Measurements from ENCODE around the gene TTC23. TPM values are rescaled to one million over a fixed set of nuclear protein-coding genes. Genes with fewer than 3 reads are reported as not detected.
A peak's percentile ranks its signal among the peaks of the same experiment; 100 is the strongest.

TTC23 gene
- polyA plus RNA-seq, 1 donor from 2014 or later: 0.99 TPM

DNA sequence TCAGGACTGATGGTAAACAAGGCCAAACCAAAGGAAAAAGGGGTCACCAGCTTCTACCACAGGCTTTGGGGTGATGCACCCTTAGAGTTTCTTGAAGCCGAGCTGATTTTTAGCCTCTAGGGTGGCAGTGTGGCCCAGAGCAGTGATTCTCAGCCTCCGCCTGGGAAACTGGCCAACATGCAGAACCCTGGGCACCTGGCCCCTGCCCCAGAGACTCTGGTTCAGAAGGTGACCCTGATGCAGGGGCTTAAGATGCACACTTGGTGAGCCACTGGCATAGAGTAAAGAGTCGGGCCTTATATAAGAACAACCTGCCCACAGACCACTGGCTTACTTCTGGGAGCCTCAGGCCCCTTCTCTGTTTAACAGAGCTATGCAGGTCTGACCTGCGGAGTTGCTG lies 100.0 kb downstream of the TTC23 start:
- Mint-ChIP-seq H3K36me3 (peaks cover 7% of the 10 kb centered on the region), H3K9me3 (no peaks in the 10 kb centered on the region), H3K27me3 (peaks cover 3% of the 10 kb centered on the region), H3K4me3 (no peak overlapping the region), H3K27ac (no peak overlapping the region), H3K4me1 (no peaks in the 10 kb centered on the region)

DNA sequence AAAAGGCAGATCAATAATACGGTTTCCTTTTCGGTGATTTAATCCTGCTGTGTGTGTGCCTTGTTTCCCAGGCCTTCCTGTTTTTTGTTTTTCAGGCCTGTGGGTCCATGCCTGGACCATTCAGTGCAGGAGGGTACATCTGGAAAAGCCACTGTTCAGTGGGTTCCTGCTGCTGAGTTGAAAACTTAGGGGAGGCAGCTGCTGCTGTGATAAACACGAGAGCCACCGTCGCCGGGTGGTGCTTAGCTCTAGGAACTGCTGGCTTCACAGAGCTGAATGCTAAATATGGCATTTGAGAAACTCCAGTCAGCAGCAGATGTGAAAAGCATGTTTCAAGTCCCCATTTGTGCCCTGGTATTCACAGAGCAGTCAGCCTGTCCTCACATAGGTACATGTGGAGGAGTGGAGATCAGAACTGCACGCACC lies 100.5 kb downstream of the TTC23 start:
- H3K9me3 Mint-ChIP-seq: no peaks in the 10 kb centered on the region
- peak overlapping the region in 1 of 4 donors; percentile 41 for H3K4me3 Mint-ChIP-seq
- H3K4me1 Mint-ChIP-seq: no peaks in the 10 kb centered on the region
- H3K27ac Mint-ChIP-seq: no peak overlapping the region
- peaks cover 3% of the 10 kb centered on the region for H3K27me3 Mint-ChIP-seq
- H3K36me3 Mint-ChIP-seq: peaks cover 7% of the 10 kb centered on the region

DNA sequence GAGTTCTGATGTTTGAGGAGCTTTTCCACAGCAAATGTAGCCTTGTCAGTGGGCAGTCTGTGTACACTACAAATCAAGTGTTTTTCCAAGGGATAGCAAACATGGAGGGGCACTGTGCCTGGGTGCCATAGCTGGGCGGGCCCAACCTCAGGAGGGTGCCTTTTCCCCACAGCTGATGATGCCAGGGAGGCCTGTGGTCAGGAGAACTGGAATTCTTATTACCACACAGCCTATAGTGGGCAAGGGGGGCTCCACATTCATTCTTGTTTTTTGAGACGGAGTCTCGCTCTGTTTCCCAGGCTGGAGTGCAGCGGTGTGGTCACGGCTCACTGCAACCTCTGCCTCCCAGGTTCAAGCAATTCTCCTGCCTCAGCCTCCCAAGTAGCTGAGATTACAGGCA lies 102.7 kb downstream of the TTC23 start:
- H3K36me3 Mint-ChIP-seq: peaks cover 7% of the 10 kb centered on the region

DNA sequence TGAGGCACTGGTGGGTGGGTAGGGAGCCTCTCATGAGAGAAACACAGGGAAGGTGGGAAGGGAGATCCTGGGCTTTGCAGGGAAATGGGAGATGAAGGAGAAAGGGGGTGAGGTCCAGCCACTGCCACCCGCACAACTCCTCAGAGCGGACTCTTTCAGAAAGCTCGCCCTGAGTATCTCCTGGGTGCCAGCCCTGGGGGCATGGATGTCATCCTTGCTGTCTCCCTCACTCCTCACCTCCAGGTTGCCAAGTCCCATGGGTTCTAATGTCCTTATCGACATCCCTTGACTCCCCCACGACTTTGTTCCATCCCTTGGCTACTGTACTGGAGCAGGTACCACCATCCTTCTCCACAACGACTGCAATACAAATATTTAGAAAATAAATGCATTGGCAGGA lies 103.6 kb downstream of the TTC23 start:
- Mint-ChIP-seq H3K9me3 (no peaks in the 10 kb centered on the region), H3K4me3 (no peak overlapping the region), H3K4me1 (no peaks in the 10 kb centered on the region), H3K36me3 (peaks cover 7% of the 10 kb centered on the region), H3K27ac (no peak overlapping the region), H3K27me3 (peaks cover 2% of the 10 kb centered on the region)

More for the DNA sequence above, 102.7 kb downstream of the TTC23 start:
- Mint-ChIP-seq H3K4me3 (no peak overlapping the region), H3K4me1 (no peaks in the 10 kb centered on the region), H3K27ac (no peak overlapping the region), H3K27me3 (peaks cover 2% of the 10 kb centered on the region), H3K9me3 (no peaks in the 10 kb centered on the region)

DNA sequence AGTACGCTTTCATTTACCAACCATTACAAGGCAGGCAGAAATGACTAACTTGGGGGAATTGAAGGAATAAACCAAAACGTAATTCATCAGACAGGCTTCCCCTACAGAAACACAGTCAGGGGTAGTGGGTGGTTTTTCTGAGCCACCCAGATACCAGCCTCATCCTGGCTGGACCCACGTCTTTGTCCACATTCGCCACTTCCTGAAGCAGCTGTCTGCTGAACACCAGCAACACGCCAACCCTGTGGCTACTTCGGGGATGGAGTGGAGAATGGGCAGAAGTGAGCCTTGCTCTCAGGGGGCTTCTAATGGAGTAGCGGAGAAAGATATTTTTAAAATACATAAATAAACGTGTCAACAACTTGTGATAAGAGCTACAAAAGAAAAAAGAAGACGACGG lies 104.4 kb downstream of the TTC23 start:
- no peak overlapping the region for H3K27ac Mint-ChIP-seq
- H3K4me1 Mint-ChIP-seq: no peaks in the 10 kb centered on the region
- peaks cover 9% of the 10 kb centered on the region for H3K36me3 Mint-ChIP-seq

DNA sequence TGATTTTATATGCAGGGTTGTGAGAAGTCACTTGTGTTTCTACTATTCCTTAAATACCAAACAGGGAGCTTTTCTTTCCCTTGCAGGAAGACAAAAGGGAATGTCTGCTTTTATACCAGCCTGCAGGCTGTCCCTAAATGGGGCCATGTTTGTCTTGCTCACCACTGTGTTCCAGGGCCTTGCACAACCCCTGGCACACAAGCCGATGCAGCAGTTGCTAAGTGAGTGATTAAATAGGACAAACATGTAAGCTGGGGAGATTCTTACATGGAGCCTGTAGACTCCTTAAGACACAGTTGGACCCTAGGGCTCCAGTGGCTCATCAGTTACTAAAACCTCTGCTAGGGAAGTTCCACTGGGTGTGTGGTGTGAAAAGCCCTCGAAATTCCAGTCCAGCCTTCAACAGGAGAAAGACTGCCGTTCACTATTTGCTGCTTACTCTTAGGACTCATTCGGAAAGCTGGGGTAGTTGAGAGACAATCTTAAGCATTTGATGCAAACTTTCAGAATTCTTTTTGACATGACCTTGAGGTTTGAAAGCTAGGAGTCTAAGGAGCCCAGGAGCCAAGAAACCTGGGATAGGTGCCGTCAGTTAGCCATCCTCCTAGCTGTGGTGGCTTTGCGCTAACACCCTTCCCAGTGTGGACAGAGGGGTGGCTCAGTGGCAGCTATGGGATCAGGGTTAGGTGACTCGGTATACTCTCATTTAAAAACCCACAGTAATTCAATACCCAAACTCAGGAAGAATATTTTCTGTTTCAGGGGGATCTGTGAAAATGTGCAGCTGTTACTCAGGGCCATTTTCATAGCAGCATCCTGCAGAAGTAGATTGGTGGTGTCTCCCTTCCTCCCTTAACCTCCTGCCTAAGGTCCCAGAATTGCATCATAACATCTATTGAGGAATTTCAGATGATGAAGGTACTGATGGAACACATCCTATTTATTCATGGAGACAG lies 105.4 kb downstream of the TTC23 start:
- Mint-ChIP-seq H3K27me3 (peaks cover 2% of the 10 kb centered on the region), H3K27ac (no peak overlapping the region), H3K9me3 (no peaks in the 10 kb centered on the region), H3K4me3 (no peak overlapping the region), H3K36me3 (peaks cover 9% of the 10 kb centered on the region), H3K4me1 (no peaks in the 10 kb centered on the region)

More for the DNA sequence above, 104.4 kb downstream of the TTC23 start:
- H3K27me3 Mint-ChIP-seq: peaks cover 2% of the 10 kb centered on the region
- H3K4me3 Mint-ChIP-seq: no peak overlapping the region
- H3K9me3 Mint-ChIP-seq: no peaks in the 10 kb centered on the region

DNA sequence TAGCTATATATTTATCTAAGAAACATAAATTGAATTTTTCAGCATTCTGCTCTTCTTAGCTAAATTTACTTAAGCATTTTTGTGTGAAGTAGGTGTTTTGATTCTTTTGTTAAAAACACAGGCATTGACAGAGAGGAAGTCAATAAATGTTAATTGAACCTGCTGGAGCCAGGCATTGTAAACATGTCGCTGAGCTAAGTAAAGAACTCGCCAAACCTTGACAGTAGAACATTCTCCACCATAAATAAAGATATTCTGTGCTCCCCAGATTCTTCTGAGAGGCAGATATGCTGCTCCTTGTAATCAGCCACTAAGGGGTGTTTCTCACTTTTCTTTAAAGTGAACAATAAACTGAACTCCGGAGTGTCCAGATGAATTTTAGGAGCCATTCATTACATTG lies 106.1 kb downstream of the TTC23 start:
- peaks cover 2% of the 10 kb centered on the region for H3K27me3 Mint-ChIP-seq
- no peaks in the 10 kb centered on the region for H3K4me1 Mint-ChIP-seq
- H3K27ac Mint-ChIP-seq: no peak overlapping the region
- no peak overlapping the region for H3K4me3 Mint-ChIP-seq
- peaks cover 9% of the 10 kb centered on the region for H3K36me3 Mint-ChIP-seq
- no peaks in the 10 kb centered on the region for H3K9me3 Mint-ChIP-seq

DNA sequence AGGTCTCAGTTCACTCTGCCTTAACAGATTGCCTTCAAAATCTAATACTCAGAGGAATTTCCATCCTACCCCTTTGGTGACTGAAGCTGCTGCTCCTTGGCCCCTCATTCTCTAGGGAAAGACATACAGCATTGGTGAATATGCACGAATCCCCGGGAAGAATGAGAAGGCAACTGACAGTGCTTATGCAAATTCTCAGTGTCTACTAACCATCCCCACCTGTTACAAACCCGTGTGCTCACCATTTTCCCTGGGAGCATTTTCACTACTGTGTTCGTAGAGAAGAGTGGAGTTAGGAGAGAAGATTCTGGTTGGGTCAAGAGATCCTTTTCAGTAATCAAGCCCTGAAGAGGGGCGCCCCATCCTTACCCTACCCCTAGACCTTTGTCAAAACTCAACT lies 106.8 kb downstream of the TTC23 start:
- no peaks in the 10 kb centered on the region for H3K4me1 Mint-ChIP-seq
- H3K9me3 Mint-ChIP-seq: no peaks in the 10 kb centered on the region
- no peak overlapping the region for H3K27ac Mint-ChIP-seq
- H3K36me3 Mint-ChIP-seq: peaks cover 7% of the 10 kb centered on the region
- peaks cover 2% of the 10 kb centered on the region for H3K27me3 Mint-ChIP-seq
- no peak overlapping the region for H3K4me3 Mint-ChIP-seq

DNA sequence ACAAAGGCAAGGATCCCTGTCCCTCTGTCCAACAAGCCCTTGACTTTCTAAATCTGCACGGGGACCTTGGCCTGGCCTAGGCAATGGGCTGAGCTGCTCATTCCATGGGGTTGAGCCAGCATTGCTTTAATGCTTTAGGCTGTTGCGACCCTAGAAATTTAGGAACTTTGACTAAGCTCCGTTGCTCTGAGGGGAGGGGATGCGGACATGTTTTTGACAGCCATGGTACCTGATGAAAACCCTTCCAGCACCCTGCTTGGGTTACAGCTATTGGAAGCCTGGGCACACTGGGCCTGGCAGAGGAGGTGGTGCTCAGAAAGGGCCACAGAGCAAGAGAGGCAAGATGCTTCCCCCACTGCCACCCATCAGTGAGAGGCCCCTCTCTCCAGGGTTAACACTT lies 107.4 kb downstream of the TTC23 start:
- no peak overlapping the region for H3K27ac Mint-ChIP-seq
- H3K4me3 Mint-ChIP-seq: no peak overlapping the region
- no peaks in the 10 kb centered on the region for H3K4me1 Mint-ChIP-seq
- H3K36me3 Mint-ChIP-seq: peaks cover 4% of the 10 kb centered on the region
- no peaks in the 10 kb centered on the region for H3K27me3 Mint-ChIP-seq
- H3K9me3 Mint-ChIP-seq: no peaks in the 10 kb centered on the region

DNA sequence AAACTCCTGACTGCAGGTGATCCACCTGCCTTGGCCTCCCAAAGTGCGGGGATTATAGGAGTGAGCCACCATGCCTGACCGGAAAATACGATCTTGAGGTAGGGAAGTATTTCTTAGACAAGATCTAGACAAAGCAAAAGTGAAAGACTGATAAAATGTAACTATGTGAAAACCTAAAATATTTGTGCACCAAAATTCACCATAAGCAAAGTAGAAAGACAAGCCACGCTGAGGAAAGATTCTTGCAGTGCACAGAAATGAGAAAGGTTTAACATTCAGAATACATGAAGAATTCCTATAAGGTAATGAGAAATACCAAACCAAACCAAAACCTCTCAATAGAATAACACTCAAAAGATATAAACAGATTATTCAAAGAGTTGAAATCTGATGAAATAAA lies 108.8 kb downstream of the TTC23 start:
- H3K9me3 Mint-ChIP-seq: no peaks in the 10 kb centered on the region
- H3K4me1 Mint-ChIP-seq: no peaks in the 10 kb centered on the region
- H3K27me3 Mint-ChIP-seq: peaks cover 2% of the 10 kb centered on the region
- no peak overlapping the region for H3K4me3 Mint-ChIP-seq
- peaks cover 4% of the 10 kb centered on the region for H3K36me3 Mint-ChIP-seq
- no peak overlapping the region for H3K27ac Mint-ChIP-seq

DNA sequence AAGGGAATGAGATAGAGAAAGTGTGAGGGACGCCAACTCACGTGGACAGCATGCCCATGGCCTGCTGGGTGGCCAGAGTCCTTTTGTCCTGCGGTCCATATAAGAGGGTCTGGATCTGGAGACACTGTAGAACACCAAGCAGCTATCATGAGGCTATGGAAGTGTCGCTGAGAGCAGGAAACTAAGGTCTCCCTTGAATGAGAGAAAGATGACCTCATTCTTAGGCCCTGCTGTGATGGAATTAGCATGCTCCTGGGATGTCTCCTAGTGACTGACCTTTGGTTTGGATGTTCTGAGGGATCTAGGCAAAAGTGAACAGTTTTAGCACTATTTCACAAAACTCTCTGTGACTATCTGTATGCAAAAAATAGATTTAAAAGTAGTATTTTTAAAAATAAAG lies 110.1 kb downstream of the TTC23 start:
- H3K27me3 Mint-ChIP-seq: peaks cover 2% of the 10 kb centered on the region
- H3K4me3 Mint-ChIP-seq: no peak overlapping the region
- H3K4me1 Mint-ChIP-seq: no peaks in the 10 kb centered on the region
- peaks cover 1% of the 10 kb centered on the region for H3K36me3 Mint-ChIP-seq
- no peaks in the 10 kb centered on the region for H3K9me3 Mint-ChIP-seq
- no peak overlapping the region for H3K27ac Mint-ChIP-seq

DNA sequence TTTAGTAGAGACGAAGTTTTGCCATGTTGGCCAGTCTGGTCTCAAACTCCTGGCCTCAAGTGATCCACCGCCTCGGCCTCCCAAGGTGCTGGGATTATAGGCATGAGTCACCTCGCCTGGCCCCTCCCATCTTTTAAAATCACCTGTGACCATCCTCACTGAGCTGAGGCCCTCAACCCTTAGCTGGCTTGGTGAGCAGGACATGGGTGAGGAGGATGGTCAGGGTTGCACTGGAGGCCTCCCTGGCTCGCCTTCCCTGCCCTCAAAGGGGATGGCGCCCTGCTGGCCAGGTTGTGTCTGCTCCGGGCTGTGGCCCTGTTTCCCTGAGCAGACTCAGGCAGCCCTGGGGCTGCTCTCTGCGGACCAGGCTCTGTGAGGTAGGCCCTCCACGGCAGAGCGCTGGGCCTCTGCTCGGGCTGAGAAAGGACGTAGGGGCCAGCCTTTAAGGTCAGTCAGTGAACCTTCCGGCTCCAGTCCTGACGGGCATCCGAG lies 110.8 kb downstream of the TTC23 start:
- Mint-ChIP-seq H3K27ac (no peak overlapping the region), H3K4me1 (no peaks in the 10 kb centered on the region), H3K36me3 (peaks cover 1% of the 10 kb centered on the region)

DNA sequence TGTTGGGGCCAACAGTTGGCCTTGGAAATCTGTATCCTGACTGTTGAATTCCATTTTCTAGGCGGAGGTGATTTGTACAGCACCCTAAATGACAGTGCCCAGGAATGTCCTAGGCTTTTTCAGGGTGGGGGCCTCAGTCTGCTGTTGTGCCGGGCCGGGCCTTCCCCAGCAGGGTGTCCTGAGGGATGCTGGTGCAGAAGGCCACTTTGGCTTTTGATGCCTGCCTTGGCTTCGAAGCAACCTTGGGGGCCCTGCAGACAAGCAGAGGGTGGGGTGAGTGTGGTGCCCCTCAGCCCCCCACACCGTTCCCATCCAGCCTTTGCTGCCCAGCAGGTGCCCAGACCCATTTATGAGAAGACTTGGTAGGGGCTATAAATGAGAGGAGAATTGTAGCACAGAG lies 111.5 kb downstream of the TTC23 start:
- H3K36me3 Mint-ChIP-seq: peaks cover 1% of the 10 kb centered on the region
- no peak overlapping the region for H3K4me3 Mint-ChIP-seq
- peaks cover 2% of the 10 kb centered on the region for H3K27me3 Mint-ChIP-seq
- no peaks in the 10 kb centered on the region for H3K9me3 Mint-ChIP-seq
- H3K4me1 Mint-ChIP-seq: no peaks in the 10 kb centered on the region
- H3K27ac Mint-ChIP-seq: no peak overlapping the region

More for the DNA sequence above, 110.8 kb downstream of the TTC23 start:
- Mint-ChIP-seq H3K4me3 (no peak overlapping the region), H3K27me3 (peaks cover 2% of the 10 kb centered on the region), H3K9me3 (no peaks in the 10 kb centered on the region)

DNA sequence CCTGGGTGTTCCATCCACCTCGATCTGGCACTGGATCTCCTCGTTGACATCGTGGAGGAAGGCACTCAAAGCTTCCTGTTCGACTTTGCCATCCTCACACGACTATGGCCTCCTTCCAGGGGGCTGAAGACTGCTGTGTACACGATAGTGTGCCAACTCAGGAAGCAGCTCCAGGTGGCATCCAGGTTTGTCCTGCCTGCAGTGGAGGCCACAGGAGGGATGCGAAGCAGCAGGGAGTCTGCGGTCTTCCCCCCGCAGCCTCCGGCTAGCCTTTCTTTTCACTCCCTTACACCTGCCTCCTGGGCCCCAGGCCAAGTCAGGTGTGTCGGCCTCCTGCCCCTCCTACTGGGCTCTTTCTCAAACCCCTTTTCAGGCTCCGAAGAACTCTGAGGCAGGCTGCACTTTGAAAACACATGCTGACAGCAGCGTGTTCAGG lies 112.3 kb downstream of the TTC23 start:
- Mint-ChIP-seq H3K36me3 (peaks cover 1% of the 10 kb centered on the region), H3K4me1 (no peaks in the 10 kb centered on the region), H3K9me3 (no peaks in the 10 kb centered on the region), H3K27ac (no peak overlapping the region), H3K4me3 (no peak overlapping the region), H3K27me3 (peaks cover 2% of the 10 kb centered on the region)

DNA sequence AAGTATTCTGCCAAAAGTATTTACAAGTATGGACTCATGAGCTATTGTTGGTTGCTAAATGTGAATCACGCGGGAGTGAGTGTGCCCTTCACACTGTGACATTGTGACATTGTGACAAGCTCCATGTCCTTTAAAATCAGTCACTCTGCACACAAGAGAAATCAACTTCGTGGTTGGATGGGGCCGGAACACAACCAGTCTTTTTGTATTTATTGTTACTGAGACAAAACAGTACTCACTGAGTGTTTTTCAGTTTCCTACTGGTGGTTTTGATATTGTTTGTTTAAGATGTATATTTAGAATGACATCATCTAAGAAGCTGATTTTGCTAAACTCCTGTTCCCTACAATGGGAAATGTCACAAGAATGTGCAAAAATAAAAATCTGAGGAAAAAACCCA lies 114.2 kb downstream of the TTC23 start:
- H3K9me3 Mint-ChIP-seq: no peaks in the 10 kb centered on the region
- peaks cover 0 to 2% (median 0%) of the 10 kb centered on the region in 3 donors for H3K4me1 Mint-ChIP-seq
- H3K36me3 Mint-ChIP-seq: peaks cover 1% of the 10 kb centered on the region
- no peak overlapping the region for H3K27ac Mint-ChIP-seq
- H3K27me3 Mint-ChIP-seq: peaks cover 2% of the 10 kb centered on the region
- no peak overlapping the region for H3K4me3 Mint-ChIP-seq

DNA sequence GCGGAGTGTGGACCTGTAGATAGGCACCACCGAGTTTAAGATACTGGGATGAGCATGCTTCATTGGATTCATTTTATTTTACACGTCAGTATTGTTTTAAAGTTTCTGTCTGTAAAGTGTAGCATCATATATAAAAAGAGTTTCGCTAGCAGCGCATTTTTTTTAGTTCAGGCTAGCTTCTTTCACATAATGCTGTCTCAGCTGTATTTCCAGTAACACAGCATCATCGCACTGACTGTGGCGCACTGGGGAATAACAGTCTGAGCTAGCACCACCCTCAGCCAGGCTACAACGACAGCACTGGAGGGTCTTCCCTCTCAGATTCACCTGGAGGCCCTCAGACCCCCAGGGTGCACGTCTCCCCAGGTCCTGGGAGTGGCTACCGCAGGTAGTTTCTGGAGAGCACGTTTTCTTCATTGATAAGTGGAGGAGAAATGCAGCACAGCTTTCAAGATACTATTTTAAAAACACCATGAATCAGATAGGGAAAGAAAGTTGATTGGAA lies 115.0 kb downstream of the TTC23 start:
- H3K36me3 Mint-ChIP-seq: no peaks in the 10 kb centered on the region

More for the DNA sequence above, 115.0 kb downstream of the TTC23 start:
- H3K4me3 Mint-ChIP-seq: no peak overlapping the region
- H3K9me3 Mint-ChIP-seq: no peaks in the 10 kb centered on the region
- no peak overlapping the region for H3K27ac Mint-ChIP-seq
- peaks cover 5 to 6% (median 6%) of the 10 kb centered on the region in 3 donors for H3K4me1 Mint-ChIP-seq
- peaks cover 2% of the 10 kb centered on the region for H3K27me3 Mint-ChIP-seq

Data from IgD-negative memory B cell (primary cell).